ENCODE data around the gene PHRF1.
"Not testable (repeated sequence)": the region's sequence is repeated elsewhere in the genome, so short reads cannot be mapped to it uniquely, and the experiment has no call there.

The PHRF1 gene

GRCh38 chr11:559020-559620 lies 17.1 kb upstream of the PHRF1 start:
- DNase-seq (ENCODE audit: low read depth): no peak

GRCh38 chr11:559712-560304 lies 16.5 kb upstream of the PHRF1 start:
- no peak for DNase-seq (ENCODE audit: low read depth)

- no peak for DNase-seq (ENCODE audit: low read depth)
Measured at GRCh38 chr11:560305-561147, 15.7 kb upstream of the PHRF1 start, which contains the start of the genes LMNTD2 and RASSF7. LMNTD2 (minus strand) TSS chr11:560738; CDS start chr11:560716, 22 bp downstream. RASSF7 (plus strand) TSS chr11:560970; CDS start chr11:561769, 799 bp downstream.

GRCh38 chr11:561148-562003 lies 14.9 kb upstream of the PHRF1 start:
- no peak for DNase-seq (ENCODE audit: low read depth)

- no peak for DNase-seq (ENCODE audit: low read depth)
Measured at GRCh38 chr11:562046-562645, 14.1 kb upstream of the PHRF1 start.

GRCh38 chr11:563066-563811 lies 13.0 kb upstream of the PHRF1 start:
- DNase-seq (ENCODE audit: low read depth): no peak

- no peak for DNase-seq (ENCODE audit: low read depth)
Measured at GRCh38 chr11:563812-564578, 12.3 kb upstream of the PHRF1 start.

GRCh38 chr11:565921-566509 lies 10.3 kb upstream of the PHRF1 start:
- no peak for DNase-seq (ENCODE audit: low read depth)

GRCh38 chr11:567011-567628 lies 9.2 kb upstream of the PHRF1 start:
- no peak for DNase-seq (ENCODE audit: low read depth)

GRCh38 chr11:567629-568292 lies 8.5 kb upstream of the PHRF1 start:
- DNase-seq (ENCODE audit: low read depth): no peak

- peak; percentile 70 for DNase-seq (ENCODE audit: low read depth)
Measured at GRCh38 chr11:568306-569157, 7.7 kb upstream of the PHRF1 start.

GRCh38 chr11:569158-569885 lies 6.9 kb upstream of the PHRF1 start:
- no peak for DNase-seq (ENCODE audit: low read depth)

- no peak for DNase-seq (ENCODE audit: low read depth)
Measured at GRCh38 chr11:571802-572185, 4.5 kb upstream of the PHRF1 start.

GRCh38 chr11:573146-573759 lies 3.0 kb upstream of the PHRF1 start:
- DNase-seq (ENCODE audit: low read depth): no peak

GRCh38 chr11:574031-574570 lies 2.2 kb upstream of the PHRF1 start:
- DNase-seq (ENCODE audit: low read depth): not testable (repeated sequence)

- no peak for DNase-seq (ENCODE audit: low read depth)
Measured at GRCh38 chr11:574632-575312, 1.5 kb upstream of the PHRF1 start.
